K562 (cell line): ENCODE results near the gene OPCML. TPM values are rescaled to one million over a fixed set of nuclear protein-coding genes. Genes with fewer than 3 reads are reported as not detected.
A peak's percentile ranks its signal among the peaks of the same experiment; 100 is the strongest.

ENCODE experiments used
- ATAC-seq: fragments of 200-7000 bp; cut with Tn5 transposase; 3 replicates; pipeline ENCODE4 v1.9.1; 2020; ENCODE audit warnings: moderate library complexity
- BruUV-seq: library from RNA; stranded (reverse); fragments of 400-500 nt; replicated peaks from 2 replicates; lab custom pipeline; 2021; lab: Mats Ljungman, UMichigan
- CTCF ChIA-PET: fragments of 300-600 bp; formaldehyde crosslinking; extraction: SDS; loops from one replicate; lab custom pipeline; 2021; ENCODE audit warnings: low intra/inter-chr PET ratio; lab: Yijun Ruan, JAX
- POLR2A ChIA-PET: fragments of 300-600, 350-650 bp; sonication (Branson Sonifier 250); formaldehyde crosslinking; extraction: SDS; loops from one replicate; lab custom pipeline; 2021; ENCODE audit warnings: antibody characterized with exemption, inconsistent platforms; lab: Yijun Ruan, JAX
- DNase-seq, 4 experiments: peaks; one replicate each; pipeline versions ENCODE4 v3.0.0 to v3.0.0-alpha.2; 2011 to 2018; ENCODE audit warnings: low spot score in 3 of 4, mixed read lengths in 3 of 4; ENCODE audit errors: extremely low read depth in 1 of 4
- FAIRE-seq: peaks from 2 replicates; lab custom pipeline; 2011; peaks lifted over from hg19 to GRCh38; lab: Jason Lieb, UNC
- H2AFZ ChIP-seq: 2 replicates; pipeline ENCODE4 v1.6.0; 2011; ENCODE audit warnings: low read depth, low read length, control low read depth, inconsistent platforms
- H3K27ac ChIP-seq: fragments of 200-600 bp; 3 replicates; pipeline ENCODE4 v1.8.0; 2011; ENCODE audit warnings: low read depth, mild to moderate bottlenecking, control low read depth, inconsistent platforms, low read length, moderate library complexity, mixed read lengths; ENCODE audit errors: extremely low read depth
- H3K27me3 ChIP-seq, 2 experiments: fragments of 300-600 bp in 1 of 2; 2 replicates in 1 of 2; 3 replicates in 1 of 2; pipeline versions ENCODE4 v1.6.0 to v1.8.0; 2011; ENCODE audit warnings: inconsistent platforms in 2 of 2, low read length in 2 of 2, mild to moderate bottlenecking in 1 of 2, mixed read lengths in 1 of 2, moderate library complexity in 1 of 2; ENCODE audit not compliant: control insufficient read depth in 2 of 2, insufficient read depth in 2 of 2
- H3K36me3 ChIP-seq: fragments of 300-600 bp; 3 replicates; pipeline ENCODE4 v1.8.0; 2011; ENCODE audit warnings: mild to moderate bottlenecking, low read length, inconsistent platforms; ENCODE audit not compliant: control insufficient read depth, insufficient read depth
- H3K4me1 ChIP-seq, 2 experiments: fragments of 200-600 bp in 1 of 2; replicated peaks in 1 of 2; 2 replicates in 1 of 2; 3 replicates in 1 of 2; pipeline versions ENCODE4 v1.5.1 to v1.8.0; 2011; ENCODE audit warnings: inconsistent platforms in 2 of 2, low read length in 2 of 2, mild to moderate bottlenecking in 1 of 2, mixed read lengths in 1 of 2, moderate library complexity in 1 of 2; ENCODE audit not compliant: control insufficient read depth in 2 of 2, insufficient read depth in 2 of 2
- H3K4me2 ChIP-seq: 2 replicates; pipeline ENCODE4 v1.6.1; 2011; ENCODE audit warnings: low read length, control low read depth, inconsistent platforms, mixed read lengths; ENCODE audit not compliant: insufficient read depth
- H3K4me3 ChIP-seq: fragments of 200-600 bp; sonication (generic), shearing (Covaris generic); 2 replicates; pipeline ENCODE4 v1.5.1; 2016; ENCODE audit warnings: control low read depth, inconsistent platforms
- H3K79me2 ChIP-seq: fragments of 200-600 bp; 3 replicates; pipeline ENCODE4 v1.8.0; 2011; ENCODE audit warnings: low read length, inconsistent platforms; ENCODE audit not compliant: control insufficient read depth, insufficient read depth
- H3K9ac ChIP-seq, 2 experiments: 2 replicates each; pipeline versions ENCODE4 v1.6.0 to v1.6.1; 2011; ENCODE audit warnings: low read depth in 2 of 2, low read length in 2 of 2, control low read depth in 1 of 2, inconsistent platforms in 1 of 2, mild to moderate bottlenecking in 1 of 2, mixed read lengths in 1 of 2; ENCODE audit not compliant: insufficient read depth in 1 of 2
- H3K9me1 ChIP-seq: one replicate; pipeline ENCODE4 v1.6.0; 2011; ENCODE audit warnings: inconsistent platforms, mild to moderate bottlenecking, low read length, moderate library complexity; ENCODE audit not compliant: control insufficient read depth, insufficient read depth
- H3K9me3 ChIP-seq: replicated peaks from 2 replicates; pipeline ENCODE4 v1.5.1; 2011; ENCODE audit warnings: low read depth, low read length, inconsistent platforms; ENCODE audit not compliant: control insufficient read depth, insufficient read depth
- H4K20me1 ChIP-seq: replicated peaks from 2 replicates; pipeline ENCODE4 v1.6.1; 2011; ENCODE audit warnings: low read length, inconsistent platforms, mixed read lengths; ENCODE audit not compliant: control insufficient read depth, insufficient read depth
- CEBPG ChIP-seq, 3 experiments: fragments of 200-800 bp in 1 of 3; sonication (Bioruptor generic) in 1 of 3; sonication (generic) in 1 of 3; formaldehyde crosslinking in 1 of 3; IDR thresholded peaks in 2 of 3; conservative IDR thresholded peaks in 1 of 3; 2 replicates each; pipeline versions ENCODE4 v1.6.1 to v1.8.0; 2016 to 2022; ENCODE audit warnings: missing compliant biosample characterization in 2 of 3, missing genetic modification characterization in 2 of 3, mild to moderate bottlenecking in 1 of 3, missing genetic modification reagents in 1 of 3
- IFI16 ChIP-seq: fragments of 250-450 bp; sonication (Bioruptor Pico); IDR thresholded peaks from 2 replicates; pipeline ENCODE4 v2.1.2; 2022; ENCODE audit warnings: mild to moderate bottlenecking, inconsistent platforms
- JUND ChIP-seq, 2 experiments: IDR thresholded peaks; 2 replicates in 1 of 2; 3 replicates in 1 of 2; pipeline ENCODE4 v1.6.1; 2011; ENCODE audit warnings: borderline replicate concordance in 2 of 2, low read depth in 2 of 2, low read length in 2 of 2, improper control_type of control experiment in 1 of 2, missing biosample characterization in 1 of 2, missing genetic modification characterization in 1 of 2, missing genetic modification reagents in 1 of 2
- KLF6 ChIP-seq: fragments of 250-450 bp; sonication (Bioruptor Pico); IDR thresholded peaks from 2 replicates; pipeline ENCODE4 v1.4.0; 2020; ENCODE audit warnings: mild to moderate bottlenecking, moderate library complexity, borderline replicate concordance
- RBM25 ChIP-seq: fragments of 200-400 bp; formaldehyde crosslinking; IDR thresholded peaks from 2 replicates; pipeline ENCODE4 v1.6.1; 2018; ENCODE audit warnings: low read length, low read depth, moderate library complexity; ENCODE audit not compliant: severe bottlenecking
- WGBS: fragments of 100-300 bp; shearing (Covaris generic); methylation state at CpG from one replicate; pipeline ENCODE4 v1.1.6; 2016; ENCODE audit warnings: low coverage, mixed read lengths; ENCODE audit not compliant: insufficient coverage; ENCODE audit errors: missing lambda C conversion rate; 5-methylcytosine and 5-hydroxymethylcytosine counted together
- in situ Hi-C: fragments of 300-500 bp; cut with MboI; formaldehyde crosslinking; loops from 4 replicates; pipeline ENCODE4 v1.15.0; 2018; ENCODE audit warnings: inconsistent platforms, mixed read lengths
- intact Hi-C: fragments of 100-400 bp; cut with micrococcal nuclease; formaldehyde crosslinking; loops from 2 replicates; pipeline ENCODE4 v1.14.2; 2022
- polyA plus RNA-seq, 8 experiments: library from polyadenylated mRNA; depleted of rRNA in 4 of 8; stranded (reverse) in 5 of 8; unstranded in 3 of 8; fragments of >200 nt; fragmentation: Nextera tagmentation in 2 of 8; fragmentation: Illumina TruSeq in 1 of 8; extraction: Ambion mirVana in 2 of 8; extraction: Trizol in 1 of 8; gene quantifications; 2 replicates each; pipeline versions ENCODE4 v1.2.1 to v1.2.3, GENCODE V29; 2011 to 2014; ENCODE audit warnings: inconsistent platforms in 1 of 8, missing spikeins in 1 of 8
- total RNA-seq, 7 experiments: library from RNA; depleted of rRNA in 6 of 7; stranded (reverse); fragments of >200 nt in 6 of 7; fragmentation: Illumina TruSeq in 2 of 7; extraction: Trizol in 2 of 7; gene quantifications; 2 replicates each; pipeline versions ENCODE4 v1.2.1 to v1.2.3, GENCODE V29; 2011 to 2021; ENCODE audit warnings: low replicate concordance in 1 of 7
- TF ChIP-seq, protein P1 (sequence below): sonication (generic); formaldehyde crosslinking; IDR thresholded peaks from 2 replicates; pipeline ENCODE4 v1.8.0; 2023; ENCODE audit warnings: missing genetic modification reagents, mild to moderate bottlenecking, borderline replicate concordance

Gene OPCML
- total and polyA plus RNA-seq, 9 of the 15 experiments (the other 6 are each of a cell fraction or from before 2014, with no cell fraction given) = not detected

- Histone ChIP-seq H3K9me1 (no peaks in the 10 kb centered on the region), H2AFZ (no peak overlapping the region), H3K4me2 (no peak overlapping the region), H3K27ac (no peak overlapping the region), H4K20me1 (no peaks in the 10 kb centered on the region), H3K9ac (no peak overlapping the region), H3K4me3 (no peak overlapping the region), H3K27me3 (no peaks in the 10 kb centered on the region), H3K9me3 (no peaks in the 10 kb centered on the region), H3K36me3 (no peaks in the 10 kb centered on the region), H3K79me2 (no peaks in the 10 kb centered on the region), H3K4me1 (no peaks in the 10 kb centered on the region)
- WGBS = 0% methylated on average over 1 of the region's 1 CpG
- no peak for ATAC-seq
- POLR2A ChIA-PET = no interaction called here
- TF ChIP-seq IFI16 (no peak), KLF6 (CRISPR knock-in tag) (no peak), JUND (IDR thresholded peaks at IDR 0.05; ENCODE audit: borderline replicate concordance, low read depth, low read length) (no peak), JUND (tag; IDR thresholded peaks at IDR 0.05; ENCODE audit: borderline replicate concordance, low read depth, low read length) (no peak), RBM25 (peak; percentile 42), CEBPG (CRISPR knock-in tag; IDR thresholded peaks at IDR 0.05) (no peak), CEBPG (tag; conservative IDR thresholded peaks at IDR 0.05 in 1 of 2, IDR thresholded peaks at IDR 0.05 in 1 of 2) (no peak)
- TF ChIP-seq, protein P1, sequence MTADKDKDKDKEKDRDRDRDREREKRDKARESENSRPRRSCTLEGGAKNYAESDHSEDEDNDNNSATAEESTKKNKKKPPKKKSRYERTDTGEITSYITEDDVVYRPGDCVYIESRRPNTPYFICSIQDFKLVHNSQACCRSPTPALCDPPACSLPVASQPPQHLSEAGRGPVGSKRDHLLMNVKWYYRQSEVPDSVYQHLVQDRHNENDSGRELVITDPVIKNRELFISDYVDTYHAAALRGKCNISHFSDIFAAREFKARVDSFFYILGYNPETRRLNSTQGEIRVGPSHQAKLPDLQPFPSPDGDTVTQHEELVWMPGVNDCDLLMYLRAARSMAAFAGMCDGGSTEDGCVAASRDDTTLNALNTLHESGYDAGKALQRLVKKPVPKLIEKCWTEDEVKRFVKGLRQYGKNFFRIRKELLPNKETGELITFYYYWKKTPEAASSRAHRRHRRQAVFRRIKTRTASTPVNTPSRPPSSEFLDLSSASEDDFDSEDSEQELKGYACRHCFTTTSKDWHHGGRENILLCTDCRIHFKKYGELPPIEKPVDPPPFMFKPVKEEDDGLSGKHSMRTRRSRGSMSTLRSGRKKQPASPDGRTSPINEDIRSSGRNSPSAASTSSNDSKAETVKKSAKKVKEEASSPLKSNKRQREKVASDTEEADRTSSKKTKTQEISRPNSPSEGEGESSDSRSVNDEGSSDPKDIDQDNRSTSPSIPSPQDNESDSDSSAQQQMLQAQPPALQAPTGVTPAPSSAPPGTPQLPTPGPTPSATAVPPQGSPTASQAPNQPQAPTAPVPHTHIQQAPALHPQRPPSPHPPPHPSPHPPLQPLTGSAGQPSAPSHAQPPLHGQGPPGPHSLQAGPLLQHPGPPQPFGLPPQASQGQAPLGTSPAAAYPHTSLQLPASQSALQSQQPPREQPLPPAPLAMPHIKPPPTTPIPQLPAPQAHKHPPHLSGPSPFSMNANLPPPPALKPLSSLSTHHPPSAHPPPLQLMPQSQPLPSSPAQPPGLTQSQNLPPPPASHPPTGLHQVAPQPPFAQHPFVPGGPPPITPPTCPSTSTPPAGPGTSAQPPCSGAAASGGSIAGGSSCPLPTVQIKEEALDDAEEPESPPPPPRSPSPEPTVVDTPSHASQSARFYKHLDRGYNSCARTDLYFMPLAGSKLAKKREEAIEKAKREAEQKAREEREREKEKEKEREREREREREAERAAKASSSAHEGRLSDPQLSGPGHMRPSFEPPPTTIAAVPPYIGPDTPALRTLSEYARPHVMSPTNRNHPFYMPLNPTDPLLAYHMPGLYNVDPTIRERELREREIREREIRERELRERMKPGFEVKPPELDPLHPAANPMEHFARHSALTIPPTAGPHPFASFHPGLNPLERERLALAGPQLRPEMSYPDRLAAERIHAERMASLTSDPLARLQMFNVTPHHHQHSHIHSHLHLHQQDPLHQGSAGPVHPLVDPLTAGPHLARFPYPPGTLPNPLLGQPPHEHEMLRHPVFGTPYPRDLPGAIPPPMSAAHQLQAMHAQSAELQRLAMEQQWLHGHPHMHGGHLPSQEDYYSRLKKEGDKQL (CRISPR knock-in tag) = no peak
- BruUV-seq = no TSS peak
- DNase-seq = no peak
- no peak for FAIRE-seq
- CTCF ChIA-PET = no interaction called here
- in situ Hi-C loops (no loop called here), intact Hi-C loops (no loop called here)
These were observed 1046.2 kb downstream of the OPCML start for GRCh38 chr11:132486060-132486459.
